Measurements from ENCODE around the gene BET1L. TPM values are rescaled to one million over a fixed set of nuclear protein-coding genes. Genes with fewer than 3 reads are reported as not detected.
"Not testable (repeated sequence)": the region's sequence is repeated elsewhere in the genome, so short reads cannot be mapped to it uniquely, and the experiment has no call there.

Gene BET1L
- polyA plus RNA-seq, 1 experiment, result 75.0 TPM

GRCh38 chr11:249062-249461, 41.9 kb upstream of the BET1L start:
- no peaks in the 10 kb centered on the region for H3K27me3 ChIP-seq (ENCODE audit: control insufficient read depth, insufficient read depth, low read length)
- no peak for DNase-seq (ENCODE audit: low read depth, low spot score)
- CTCF ChIA-PET, result interaction anchor here (1.5 kb wide), 1 partner anchor 198 kb away, joined by 4 read pairs; no protein-coding TSS in a partner anchor
- H3K4me3 ChIP-seq (ENCODE audit: low read depth, low read length), result no peak overlapping the region
- TF ChIP-seq CTCF (IDR thresholded peaks at IDR 0.05; ENCODE audit: low read depth, low read length), result no peak
- no peak overlapping the region for H3K27ac ChIP-seq (ENCODE audit: low read depth, low read length)
- POLR2A ChIA-PET, result interaction anchor here (1.2 kb wide), 1 partner anchor 106 kb away, joined by 4 read pairs; no protein-coding TSS in a partner anchor
- H3K9me3 ChIP-seq (ENCODE audit: control insufficient read depth, insufficient read depth, low read length), result no peaks in the 10 kb centered on the region

GRCh38 chr11:244376-244775, 37.2 kb upstream of the BET1L start:
- no peak overlapping the region for H3K4me3 ChIP-seq (ENCODE audit: low read depth, low read length)
- no peak overlapping the region for H3K27ac ChIP-seq (ENCODE audit: low read depth, low read length)
- ChIA-PET POLR2A (interaction anchor here (0.8 kb wide), 1 partner anchor 47 kb away, joined by 7 read pairs; no protein-coding TSS in a partner anchor), CTCF (no interaction called here)
- no peak for TF ChIP-seq CTCF (IDR thresholded peaks at IDR 0.05; ENCODE audit: low read depth, low read length)
- H3K9me3 ChIP-seq (ENCODE audit: control insufficient read depth, insufficient read depth, low read length), result no peaks in the 10 kb centered on the region
- no peak for DNase-seq (ENCODE audit: low read depth, low spot score)
- H3K27me3 ChIP-seq (ENCODE audit: control insufficient read depth, insufficient read depth, low read length), result no peaks in the 10 kb centered on the region

GRCh38 chr11:241634-242033, 34.4 kb upstream of the BET1L start:
- TF ChIP-seq CTCF (IDR thresholded peaks at IDR 0.05; ENCODE audit: low read depth, low read length), result no peak
- DNase-seq (ENCODE audit: low read depth, low spot score), result no peak
- no peaks in the 10 kb centered on the region for H3K27me3 ChIP-seq (ENCODE audit: control insufficient read depth, insufficient read depth, low read length)
- H3K4me3 ChIP-seq (ENCODE audit: low read depth, low read length), result no peak overlapping the region
- no peak overlapping the region for H3K27ac ChIP-seq (ENCODE audit: low read depth, low read length)
- H3K9me3 ChIP-seq (ENCODE audit: control insufficient read depth, insufficient read depth, low read length), result no peaks in the 10 kb centered on the region; the same call in 1 of the 2 replicates
- POLR2A ChIA-PET, result no interaction called here
- CTCF ChIA-PET, result interaction anchor here (6.8 kb wide), 1 partner anchor 9 kb away, joined by 51 read pairs; no protein-coding TSS in a partner anchor

GRCh38 chr11:240315-240714, 33.1 kb upstream of the BET1L start:
- TF ChIP-seq CTCF (IDR thresholded peaks at IDR 0.05; ENCODE audit: low read depth, low read length), result no peak
- ChIA-PET POLR2A (no interaction called here), CTCF (interaction anchor here (6.8 kb wide), 1 partner anchor 11 kb away, joined by 51 read pairs; no protein-coding TSS in a partner anchor)
- Histone ChIP-seq H3K27ac (ENCODE audit: low read depth, low read length) (no peak overlapping the region), H3K27me3 (ENCODE audit: control insufficient read depth, insufficient read depth, low read length) (no peaks in the 10 kb centered on the region), H3K4me3 (ENCODE audit: low read depth, low read length) (no peak overlapping the region), H3K9me3 (ENCODE audit: control insufficient read depth, insufficient read depth, low read length) (no peaks in the 10 kb centered on the region; the same call in 1 of the 2 replicates)
- DNase-seq (ENCODE audit: low read depth, low spot score), result no peak

- H3K27ac ChIP-seq (ENCODE audit: low read depth, low read length); DNase-seq (ENCODE audit: low read depth, low spot score); H3K4me3 ChIP-seq (ENCODE audit: low read depth, low read length); H3K9me3 ChIP-seq (ENCODE audit: control insufficient read depth, insufficient read depth, low read length); POLR2A ChIA-PET; H3K27me3 ChIP-seq (ENCODE audit: control insufficient read depth, insufficient read depth, low read length): not testable (repeated sequence)
- CTCF ChIA-PET, result interaction anchor here (6.8 kb wide), 1 partner anchor 13 kb away, joined by 51 read pairs; no protein-coding TSS in a partner anchor
Observed at GRCh38 chr11:238346-238745, 31.1 kb upstream of the BET1L start.
